Measurements from ENCODE around the gene ERMARD. TPM values are rescaled to one million over a fixed set of nuclear protein-coding genes. Genes with fewer than 3 reads are reported as not detected.

Gene ERMARD
- total RNA-seq, 1 experiment from 2014 or later: 19.6 TPM

GRCh38 chr6:169791721-169792131, 40.3 kb downstream of the ERMARD start:
- intact Hi-C loops (cut with micrococcal nuclease; ENCODE audit: unreplicated experiment): loop anchor here (2.0 to 5.0 kb wide), 2 partner anchors 501 to 741 kb away; no protein-coding TSS in a partner anchor
- no peak overlapping the region for H3K4me3 ChIP-seq (ENCODE audit: low read depth, low read length, poor library complexity, severe bottlenecking)
- no peak for TF ChIP-seq EZH2 (IDR thresholded peaks at IDR 0.05; ENCODE audit: borderline replicate concordance, low read depth, low read length, poor library complexity, severe bottlenecking)
- TF ChIP-seq, protein P1, sequence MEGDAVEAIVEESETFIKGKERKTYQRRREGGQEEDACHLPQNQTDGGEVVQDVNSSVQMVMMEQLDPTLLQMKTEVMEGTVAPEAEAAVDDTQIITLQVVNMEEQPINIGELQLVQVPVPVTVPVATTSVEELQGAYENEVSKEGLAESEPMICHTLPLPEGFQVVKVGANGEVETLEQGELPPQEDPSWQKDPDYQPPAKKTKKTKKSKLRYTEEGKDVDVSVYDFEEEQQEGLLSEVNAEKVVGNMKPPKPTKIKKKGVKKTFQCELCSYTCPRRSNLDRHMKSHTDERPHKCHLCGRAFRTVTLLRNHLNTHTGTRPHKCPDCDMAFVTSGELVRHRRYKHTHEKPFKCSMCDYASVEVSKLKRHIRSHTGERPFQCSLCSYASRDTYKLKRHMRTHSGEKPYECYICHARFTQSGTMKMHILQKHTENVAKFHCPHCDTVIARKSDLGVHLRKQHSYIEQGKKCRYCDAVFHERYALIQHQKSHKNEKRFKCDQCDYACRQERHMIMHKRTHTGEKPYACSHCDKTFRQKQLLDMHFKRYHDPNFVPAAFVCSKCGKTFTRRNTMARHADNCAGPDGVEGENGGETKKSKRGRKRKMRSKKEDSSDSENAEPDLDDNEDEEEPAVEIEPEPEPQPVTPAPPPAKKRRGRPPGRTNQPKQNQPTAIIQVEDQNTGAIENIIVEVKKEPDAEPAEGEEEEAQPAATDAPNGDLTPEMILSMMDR (conservative IDR thresholded peaks at IDR 0.05; ENCODE audit: low read depth, low read length): no peak
- DNase-seq (ENCODE audit: low spot score): peak; percentile 62
- H3K27ac ChIP-seq (ENCODE audit: low read depth, low read length, poor library complexity, severe bottlenecking): no peak overlapping the region
- BruUV-seq (replicated peaks): no TSS peak
- H3K9me3 ChIP-seq (ENCODE audit: low read depth, low read length, poor library complexity, severe bottlenecking): no peaks in the 10 kb centered on the region
- ChIA-PET POLR2A (ENCODE audit: low non-redundant PET) (no interaction called here), CTCF (no interaction called here)
- H3K36me3 ChIP-seq (ENCODE audit: insufficient read depth, low read length, poor library complexity, severe bottlenecking): no peaks in the 10 kb centered on the region
- H3K4me1 ChIP-seq (ENCODE audit: insufficient read depth, low read length, poor library complexity, severe bottlenecking): peaks cover 15% of the 10 kb centered on the region
- H3K27me3 ChIP-seq (replicated peaks; ENCODE audit: insufficient read depth, low read depth, low read length, poor library complexity): no peaks in the 10 kb centered on the region

DNA sequence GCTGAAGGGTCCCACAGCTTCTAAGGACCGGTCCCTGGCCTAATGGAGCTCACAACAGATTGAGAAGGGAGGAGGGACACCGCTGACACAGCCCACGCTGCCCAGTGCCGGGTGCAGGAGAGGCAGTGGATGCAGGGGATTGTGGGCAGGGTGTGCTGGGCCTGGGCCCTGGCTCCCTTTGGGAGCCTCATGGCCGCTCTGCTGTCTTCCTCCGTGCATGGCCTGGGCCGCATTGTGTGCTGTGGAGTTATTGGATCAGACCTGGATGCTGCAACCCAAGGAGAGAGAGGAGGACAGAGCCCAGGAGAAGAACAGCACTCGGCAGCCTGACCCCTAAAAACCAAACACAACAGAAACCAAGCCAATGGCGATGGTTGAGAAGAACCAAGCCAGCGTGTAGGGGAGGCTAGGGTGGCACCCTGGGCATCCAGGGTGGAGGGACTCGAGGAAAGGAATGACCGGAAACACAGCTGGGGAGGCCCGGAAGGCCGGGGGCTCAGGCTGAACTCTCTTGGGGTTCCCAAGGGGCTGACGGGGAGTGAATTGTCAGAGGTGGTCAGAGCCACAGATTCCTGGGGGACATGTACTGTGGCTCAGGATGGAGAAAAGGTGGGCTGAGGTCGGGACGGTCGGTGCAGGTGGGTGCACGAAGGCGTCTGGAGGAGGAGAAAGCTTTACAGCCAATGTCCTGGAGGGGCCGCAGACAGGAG, 41.0 kb downstream of the ERMARD start:
- ChIA-PET CTCF (no interaction called here), POLR2A (ENCODE audit: low non-redundant PET) (no interaction called here)
- no peaks in the 10 kb centered on the region for H3K36me3 ChIP-seq (ENCODE audit: insufficient read depth, low read length, poor library complexity, severe bottlenecking)
- peaks cover 15% of the 10 kb centered on the region for H3K4me1 ChIP-seq (ENCODE audit: insufficient read depth, low read length, poor library complexity, severe bottlenecking)
- DNase-seq (ENCODE audit: low spot score): no peak
- no peak overlapping the region for H3K27ac ChIP-seq (ENCODE audit: low read depth, low read length, poor library complexity, severe bottlenecking)
- BruUV-seq (replicated peaks): no TSS peak
- no peaks in the 10 kb centered on the region for H3K9me3 ChIP-seq (ENCODE audit: low read depth, low read length, poor library complexity, severe bottlenecking)
- TF ChIP-seq, protein P1 (conservative IDR thresholded peaks at IDR 0.05; ENCODE audit: low read depth, low read length): no peak
- TF ChIP-seq EZH2 (IDR thresholded peaks at IDR 0.05; ENCODE audit: borderline replicate concordance, low read depth, low read length, poor library complexity, severe bottlenecking): no peak
- no peak overlapping the region for H3K4me3 ChIP-seq (ENCODE audit: low read depth, low read length, poor library complexity, severe bottlenecking)
- intact Hi-C loops (cut with micrococcal nuclease; ENCODE audit: unreplicated experiment): loop anchor here (5.0 kb wide), 1 partner anchor 740 kb away; no protein-coding TSS in a partner anchor
- H3K27me3 ChIP-seq (replicated peaks; ENCODE audit: insufficient read depth, low read depth, low read length, poor library complexity): no peaks in the 10 kb centered on the region

DNA sequence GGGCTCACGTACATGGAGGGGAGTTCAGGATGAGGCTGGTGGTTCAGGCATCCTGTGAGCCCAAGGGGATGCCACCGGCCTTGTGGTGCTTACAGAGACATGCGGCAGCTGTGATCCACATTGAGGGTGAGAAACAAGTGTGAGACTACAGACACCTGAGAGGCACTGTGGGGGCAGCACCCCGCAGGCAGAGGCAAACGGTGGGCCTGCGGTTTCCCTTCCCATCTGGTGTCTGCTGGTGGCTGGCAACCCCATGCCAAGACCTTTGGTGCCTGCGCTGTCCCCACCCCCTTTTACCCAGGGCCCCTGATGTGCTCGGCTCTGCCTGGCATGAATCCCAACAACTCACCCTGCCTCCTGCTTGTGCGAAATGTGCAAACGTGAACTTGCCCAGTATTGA, 42.0 kb downstream of the ERMARD start:
- Histone ChIP-seq H3K36me3 (ENCODE audit: insufficient read depth, low read length, poor library complexity, severe bottlenecking) (no peaks in the 10 kb centered on the region), H3K27me3 (replicated peaks; ENCODE audit: insufficient read depth, low read depth, low read length, poor library complexity) (peaks cover 4% of the 10 kb centered on the region), H3K4me3 (ENCODE audit: low read depth, low read length, poor library complexity, severe bottlenecking) (no peak overlapping the region), H3K27ac (ENCODE audit: low read depth, low read length, poor library complexity, severe bottlenecking) (no peak overlapping the region), H3K9me3 (ENCODE audit: low read depth, low read length, poor library complexity, severe bottlenecking) (no peaks in the 10 kb centered on the region), H3K4me1 (ENCODE audit: insufficient read depth, low read length, poor library complexity, severe bottlenecking) (peaks cover 15% of the 10 kb centered on the region)
- ChIA-PET CTCF (no interaction called here), POLR2A (ENCODE audit: low non-redundant PET) (no interaction called here)
- TF ChIP-seq, protein P1 (conservative IDR thresholded peaks at IDR 0.05; ENCODE audit: low read depth, low read length): no peak
- TF ChIP-seq EZH2 (IDR thresholded peaks at IDR 0.05; ENCODE audit: borderline replicate concordance, low read depth, low read length, poor library complexity, severe bottlenecking): no peak
- BruUV-seq (replicated peaks): no TSS peak
- intact Hi-C loops (cut with micrococcal nuclease; ENCODE audit: unreplicated experiment): loop anchor here (5.0 kb wide), 1 partner anchor 739 kb away; no protein-coding TSS in a partner anchor
- no peak for DNase-seq (ENCODE audit: low spot score)
